HTR-8/SVneo (cell line): ENCODE data around the gene CERS2.
A peak's percentile ranks its signal among the peaks of the same experiment; 100 is the strongest.

Source experiments
- DNase-seq: peaks from one replicate; pipeline ENCODE4 v3.0.0; 2011; ENCODE audit warnings: low spot score, mixed read lengths; ENCODE audit not compliant: insufficient read length
- FAIRE-seq: peaks from 2 replicates; lab custom pipeline; 2011; peaks lifted over from hg19 to GRCh38; lab: Jason Lieb, UNC

Gene CERS2

DNA sequence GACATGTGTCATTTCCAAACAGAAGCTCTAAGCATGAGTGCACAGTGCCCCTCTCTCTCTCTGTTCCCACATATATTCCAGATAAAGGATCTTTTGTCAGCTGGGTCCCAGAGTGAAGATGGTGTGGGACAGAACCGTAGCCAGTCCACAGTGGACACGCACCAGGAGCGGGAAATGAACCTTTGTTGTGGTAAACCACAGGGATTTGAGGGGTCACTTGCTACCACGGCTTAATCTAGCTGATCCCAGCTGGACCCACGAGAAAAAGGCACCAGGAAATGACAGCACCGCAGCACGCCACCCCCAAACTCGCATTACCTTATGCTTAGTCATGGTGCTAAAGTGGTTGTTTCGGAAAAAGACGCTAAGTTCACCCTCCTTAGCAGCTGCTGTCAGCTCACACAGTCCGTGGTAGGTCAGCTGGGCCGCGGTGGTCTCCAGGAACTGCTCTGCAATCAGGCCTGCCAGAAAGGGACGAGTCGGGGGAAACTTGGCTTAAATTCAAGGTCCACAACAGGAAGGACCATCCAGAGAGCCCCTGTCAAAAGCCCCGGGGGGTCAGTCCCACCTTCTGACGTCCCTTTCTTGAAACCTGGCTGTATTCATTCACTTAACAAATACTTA lies 24.5 kb upstream of the CERS2 start:
- no peak for FAIRE-seq
- no peak for DNase-seq

- no peak for DNase-seq
- no peak for FAIRE-seq
Observed at GRCh38 chr1:150997949-150998348, 23.3 kb upstream of the CERS2 start.

GRCh38 chr1:150997126-150997872 lies 22.7 kb upstream of the CERS2 start:
- FAIRE-seq (no peak), DNase-seq (no peak)

GRCh38 chr1:150995896-150996295 lies 21.3 kb upstream of the CERS2 start:
- no peak for FAIRE-seq

GRCh38 chr1:150995460-150995859 lies 20.8 kb upstream of the CERS2 start:
- FAIRE-seq (no peak), DNase-seq (no peak)

More at GRCh38 chr1:150995896-150996295, 21.3 kb upstream of the CERS2 start:
- DNase-seq, result no peak

GRCh38 chr1:150994248-150994647 lies 19.6 kb upstream of the CERS2 start:
- DNase-seq (no peak), FAIRE-seq (no peak)

GRCh38 chr1:150992626-150993025 lies 18.0 kb upstream of the CERS2 start:
- FAIRE-seq, result no peak
- no peak for DNase-seq

GRCh38 chr1:150987924-150988323 lies 13.3 kb upstream of the CERS2 start:
- DNase-seq (no peak), FAIRE-seq (no peak)

DNA sequence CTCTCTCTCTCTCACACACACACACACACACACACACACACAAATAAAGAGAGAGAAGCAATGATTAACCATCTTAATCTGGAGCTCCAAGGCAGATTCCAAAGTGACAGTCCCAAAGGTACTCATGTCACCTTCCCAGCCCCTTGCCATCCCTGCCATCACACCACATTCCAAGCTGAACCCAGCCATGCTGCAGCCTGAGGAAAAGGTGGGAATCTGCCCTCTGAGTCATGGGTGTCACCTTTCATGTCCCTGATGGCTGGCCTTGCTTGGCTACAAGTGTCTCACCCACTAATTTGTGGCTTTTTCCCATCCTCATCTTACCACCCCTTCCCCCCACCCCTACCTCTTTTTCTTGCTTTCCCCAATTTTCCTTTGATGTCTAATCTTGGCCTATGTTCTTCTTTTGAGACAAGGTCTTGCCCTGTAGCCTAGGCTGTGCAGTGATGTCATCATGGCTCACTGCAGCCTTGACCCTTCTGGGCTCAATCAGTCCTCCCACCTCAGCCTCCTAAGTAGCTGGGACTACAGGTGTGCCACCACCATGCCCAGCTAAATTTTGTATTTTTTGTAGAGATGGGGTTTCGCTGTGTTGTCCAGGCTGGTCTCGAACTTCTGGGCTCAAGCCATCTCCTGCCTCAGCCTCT lies 10.7 kb upstream of the CERS2 start:
- DNase-seq (no peak), FAIRE-seq (no peak)

DNA sequence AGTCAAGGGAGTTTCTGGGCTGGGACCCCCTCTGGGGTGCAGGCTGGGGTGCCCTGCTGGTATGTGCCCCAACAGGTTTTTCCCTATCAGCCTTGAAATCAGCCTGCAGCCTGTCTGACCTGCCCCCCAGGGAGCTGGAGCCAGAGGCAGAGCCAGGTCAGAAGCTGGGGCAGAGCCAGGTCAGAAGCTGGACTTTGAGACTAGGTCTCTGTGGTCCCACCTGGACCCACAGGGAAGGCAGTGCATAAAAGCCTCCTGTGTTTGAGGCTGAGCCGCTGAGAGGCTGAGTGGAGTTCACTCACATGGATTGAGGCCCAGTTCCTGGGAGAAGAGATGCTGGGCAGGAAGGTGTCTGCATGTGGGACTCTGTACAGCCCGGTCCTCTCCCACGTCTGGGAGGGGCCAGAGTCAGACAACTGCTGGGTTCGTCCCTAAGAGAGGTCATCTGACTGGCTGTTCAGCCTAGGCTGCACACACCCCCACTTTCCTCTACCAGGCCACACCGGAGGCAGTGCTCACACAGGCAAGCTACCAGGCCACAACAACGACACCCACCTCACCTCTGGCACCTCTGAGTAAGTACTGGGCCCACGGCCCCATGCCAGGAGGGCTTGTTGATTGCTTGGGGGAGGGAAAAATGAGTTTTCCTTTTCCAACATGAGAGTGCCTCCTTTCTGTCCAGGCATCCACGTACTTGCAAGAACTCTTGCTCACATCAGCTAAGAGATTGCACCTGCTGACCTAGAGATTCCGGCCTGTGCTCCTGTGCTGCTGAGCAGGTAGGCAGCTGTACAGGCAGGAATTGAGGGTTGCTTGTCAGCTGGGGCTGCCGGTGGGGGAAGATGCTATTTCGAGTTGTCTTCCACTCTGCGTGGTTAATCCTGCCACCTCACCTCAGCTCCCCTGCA lies 7.4 kb upstream of the CERS2 start, which contains the start of gene ANXA9:
TSS of gene ANXA9 (plus strand) at position 488 of the 908 bp plus-strand sequence. CDS start 814 bp downstream, outside the sequence.
- FAIRE-seq, result no peak

GRCh38 chr1:150981177-150981804 lies 6.7 kb upstream of the CERS2 start:
- DNase-seq (no peak), FAIRE-seq (no peak)

More for the DNA sequence above, 7.4 kb upstream of the CERS2 start, which contains the start of gene ANXA9:
- no peak for DNase-seq

- DNase-seq, result peak; percentile 84
- no peak for FAIRE-seq
Observed at GRCh38 chr1:150979092-150980056, 4.7 kb upstream of the CERS2 start.

DNA sequence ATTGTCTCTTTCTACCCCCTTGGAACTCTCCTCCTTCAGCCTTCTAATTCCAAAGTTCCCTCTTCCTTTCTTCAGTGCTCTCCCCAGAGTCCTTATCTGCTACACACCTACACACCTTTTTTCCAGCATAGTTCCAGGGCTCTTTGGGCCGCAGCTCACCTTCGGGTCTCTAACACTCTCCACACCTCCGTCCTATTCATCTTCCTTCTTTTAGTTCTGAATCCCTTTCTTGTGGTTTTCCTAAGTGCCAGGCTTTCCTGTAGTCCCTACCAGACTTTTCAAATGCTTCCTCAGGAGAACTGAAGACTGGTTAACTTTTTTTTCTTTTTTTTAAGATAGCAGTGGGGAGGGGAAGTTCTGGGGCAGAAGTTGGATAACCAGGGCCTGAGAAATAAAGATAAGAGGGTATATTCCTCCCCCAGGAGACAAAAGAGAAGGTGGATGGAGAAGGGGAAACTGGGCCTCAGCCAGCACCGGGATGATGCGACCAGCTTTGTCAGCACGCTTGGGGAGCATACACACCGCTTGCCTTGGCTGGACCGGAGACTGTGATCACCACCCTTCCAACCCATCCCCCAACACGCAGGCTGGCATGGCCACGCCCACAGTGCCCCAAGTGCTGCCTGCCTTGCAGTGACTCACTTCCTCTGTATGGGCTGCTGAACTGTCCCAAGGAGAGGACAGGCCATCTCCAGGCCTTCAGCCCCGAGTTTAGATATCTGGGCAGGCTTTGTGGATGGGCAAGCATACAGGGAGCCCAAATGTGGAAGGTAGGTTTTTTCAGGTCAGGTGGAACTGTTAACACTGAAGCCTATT lies 2.5 kb upstream of the CERS2 start:
- FAIRE-seq, result peak; percentile 48

GRCh38 chr1:150976401-150976821 lies 1.8 kb upstream of the CERS2 start:
- FAIRE-seq (no peak), DNase-seq (no peak)

More for the DNA sequence above, 2.5 kb upstream of the CERS2 start:
- peak; percentile 94 for DNase-seq

DNA sequence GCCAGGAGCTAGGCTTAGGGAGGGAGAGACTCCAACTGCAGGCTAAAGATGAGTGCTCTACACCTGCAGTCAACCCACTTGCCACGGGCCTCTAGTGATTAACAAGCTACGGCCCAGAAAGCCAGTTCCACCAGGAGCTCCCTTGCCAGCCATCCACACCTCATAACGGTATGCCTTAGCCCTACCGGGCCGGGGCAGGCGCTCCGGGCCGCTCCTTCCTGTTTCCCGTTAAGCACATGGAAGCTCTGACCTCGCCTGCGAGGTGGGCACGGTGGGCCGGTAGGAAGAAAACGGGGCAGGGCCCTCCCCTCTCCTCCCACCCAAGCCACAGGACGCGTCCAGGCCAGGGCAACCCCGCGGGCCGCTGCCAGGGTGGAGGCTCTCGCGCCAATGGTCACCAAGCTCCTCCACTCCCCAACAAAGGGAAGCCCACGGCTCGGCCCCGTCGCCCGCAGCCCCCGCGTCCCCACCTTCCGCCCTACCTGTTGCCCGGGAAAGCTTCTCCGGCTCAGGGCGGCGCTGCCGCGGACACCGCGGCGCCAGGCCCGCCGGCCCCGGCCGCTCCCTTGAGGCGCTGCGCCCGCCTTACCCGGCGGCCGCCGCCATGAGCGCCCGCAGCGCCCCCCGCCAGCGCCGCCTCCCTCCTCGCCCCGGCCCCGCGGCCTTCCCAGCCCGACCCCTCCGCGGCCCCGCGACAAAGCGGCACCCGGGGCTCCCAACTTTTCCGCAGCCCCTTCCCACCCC lies 627 bp downstream of the CERS2 start:
- FAIRE-seq (no peak), DNase-seq (no peak)

- no peak for FAIRE-seq
- DNase-seq, result no peak
Observed at GRCh38 chr1:150973258-150973835, 1.3 kb downstream of the CERS2 start.
